ENCODE data around the gene FAM110A. TPM values are rescaled to one million over a fixed set of nuclear protein-coding genes. Genes with fewer than 3 reads are reported as not detected.
A peak's percentile ranks its signal among the peaks of the same experiment; 100 is the strongest.

FAM110A gene
- total and polyA plus RNA-seq, 2 of the 8 experiments (the other 6 are each of a cell fraction or from before 2014, with no cell fraction given): 10.1 to 10.9 TPM

GRCh38 chr20:834151-834746 is 734 bp downstream of the FAM110A start:
- Histone ChIP-seq H3K27ac (ENCODE audit: low read depth, low read length) (no peak overlapping the region), H3K9ac (replicated peaks in 1 of 4; ENCODE audit: extremely low read depth in 1 of 4, low read depth in 3 of 4, low read length in 3 of 4) (no peak overlapping the region), H2BK120ac (replicated peaks; ENCODE audit: low read depth, low read length) (no peak overlapping the region), H3K4me2 (ENCODE audit: insufficient read depth in 1 of 2, low read depth in 2 of 2, low read length in 2 of 2) (peak overlapping the region; percentile 66 to 95), H3K23me2 (ENCODE audit: low read depth, low read length) (peaks cover 7% of the 10 kb centered on the region; the same call in 1 of the 2 replicates), H3K18ac (ENCODE audit: extremely low read depth, low read length) (no peak overlapping the region; the same call in 1 of the 2 replicates), H3K4ac (replicated peaks; ENCODE audit: insufficient read length, low read depth, low read length) (no peak overlapping the region), H3K36me3 (ENCODE audit: control insufficient read depth in 2 of 4, insufficient read depth in 4 of 4, low read length in 3 of 4) (no peaks in the 10 kb centered on the region), H2BK5ac (ENCODE audit: low read depth, low read length) (no peak overlapping the region), H3K27me3 (replicated peaks in 1 of 4; ENCODE audit: control insufficient read depth in 3 of 4, extremely low read depth in 1 of 4, insufficient read depth in 3 of 4, low read length in 3 of 4) (peaks cover 0 to 15% (median 13%) of the 10 kb centered on the region in 4 experiments; a peak in 6 of 7 replicates), H2BK12ac (ENCODE audit: low read depth, low read length) (no peak overlapping the region), H2AFZ (ENCODE audit: low read length) (peak overlapping the region; percentile 51), H2BK15ac (ENCODE audit: low read length) (no peak overlapping the region), H3K56ac (replicated peaks; ENCODE audit: insufficient read length, low read depth, low read length) (no peak overlapping the region), H4K5ac (ENCODE audit: insufficient read length, low read depth, low read length) (no peak overlapping the region), H3K79me2 (ENCODE audit: control insufficient read depth in 1 of 2, insufficient read depth in 2 of 2, low read length in 2 of 2) (no peaks in the 10 kb centered on the region), H4K8ac (ENCODE audit: extremely low read depth, insufficient read depth, low read length) (no peak overlapping the region), H4K91ac (replicated peaks; ENCODE audit: insufficient read length, low read length) (no peak overlapping the region), H3K14ac (ENCODE audit: insufficient read length) (no peak overlapping the region), H3K79me1 (ENCODE audit: low read depth, low read length) (no peaks in the 10 kb centered on the region), H2AK5ac (ENCODE audit: low read depth, low read length) (no peak overlapping the region), H4K20me1 (replicated peaks in 1 of 2; ENCODE audit: control insufficient read depth in 1 of 2, insufficient read depth in 2 of 2, low read length in 2 of 2) (no peaks in the 10 kb centered on the region), H3K23ac (ENCODE audit: insufficient read length) (no peak overlapping the region), H3K4me1 (replicated peaks in 1 of 4; ENCODE audit: control insufficient read depth in 3 of 4, insufficient read depth in 4 of 4, low read length in 3 of 4) (peaks cover 0 to 3% (median 1%) of the 10 kb centered on the region in 4 experiments; a peak in 1 of 7 replicates), H2BK20ac (ENCODE audit: low read length) (no peak overlapping the region), H3K9me3 (ENCODE audit: insufficient read depth in 2 of 2, low read depth in 1 of 2, low read length in 1 of 2) (no peaks in the 10 kb centered on the region), H3K4me3 (ENCODE audit: extremely low read depth in 1 of 4, insufficient read depth in 2 of 4, low read depth in 3 of 4, low read length in 4 of 4) (peak overlapping the region; percentile 42 to 76 (median 70))
- WGBS, 2 experiments (ENCODE audit: extremely low coverage in 1 of 2, insufficient coverage in 1 of 2, insufficient read length in 1 of 2, insufficient replicate concordance in 2 of 2, low coverage in 1 of 2, low lambda C conversion rate in 2 of 2, missing lambda C conversion rate in 1 of 2): 15% methylated on average over 18 of the region's 18 CpGs; no CpG with 5 or more reads in 1 of the 2 experiments
- TF ChIP-seq SAP30 (IDR thresholded peaks at IDR 0.05; ENCODE audit: insufficient read depth, insufficient replicate concordance, low read length) (peak; percentile 82), SUZ12 (IDR thresholded peaks at IDR 0.05; ENCODE audit: low read length) (peak; percentile 38; the same call in 1 of the 2 replicates), TAF1 (IDR thresholded peaks at IDR 0.05; ENCODE audit: low read depth, low read length) (no peak), RXRA (IDR thresholded peaks at IDR 0.05; ENCODE audit: insufficient read depth, low read depth, low read length) (no peak)
- DNase-seq (ENCODE audit: low read depth in 1 of 2, low spot score in 2 of 2): no peak
- ChIA-PET CTCF (ENCODE audit: partially characterized antibody) (interaction anchor here (1.2 to 2.5 kb wide), 6 partner anchors 9 to 39 kb away, joined by 3 to 13 read pairs (median 4); no protein-coding TSS in a partner anchor), POLR2A (ENCODE audit: partially characterized antibody) (interaction anchor here (1.0 to 1.6 kb wide), 4 partner anchors 9 to 15 kb away, joined by 3 to 7 read pairs (median 4); no protein-coding TSS in a partner anchor)
- no peak for FAIRE-seq
